OCI-LY1 (cell line): Measurements from ENCODE around the gene MAGI1.

Experiments used
- H2AFZ ChIP-seq: fragments of 200-600 bp; sonication (generic), shearing (Covaris generic); 2 replicates; pipeline ENCODE4 v1.6.0; 2014; ENCODE audit warnings: antibody characterized with exemption, mild to moderate bottlenecking, low read length
- H3F3A ChIP-seq: fragments of 200-600 bp; sonication (generic), shearing (Covaris generic); 2 replicates; pipeline ENCODE4 v1.6.0; 2014; ENCODE audit warnings: mild to moderate bottlenecking, antibody characterized with exemption, low read length, moderate library complexity; ENCODE audit not compliant: insufficient read depth
- H3K27ac ChIP-seq: fragments of 200-600 bp; sonication (generic); 2 replicates; pipeline ENCODE4 v1.5.1; 2014; ENCODE audit warnings: low read length, mixed run types, mild to moderate bottlenecking, low read depth; ENCODE audit not compliant: poor library complexity, severe bottlenecking
- H3K27me3 ChIP-seq: fragments of 200-600 bp; sonication (generic); 2 replicates; pipeline ENCODE4 v1.6.0; 2014; ENCODE audit warnings: antibody characterized with exemption, mild to moderate bottlenecking, low read length, moderate library complexity; ENCODE audit not compliant: insufficient read depth
- H3K36me3 ChIP-seq: fragments of 200-600 bp; sonication (generic); 2 replicates; pipeline ENCODE4 v1.6.1; 2014; ENCODE audit warnings: mild to moderate bottlenecking, antibody characterized with exemption, low read length, moderate library complexity, mixed read lengths; ENCODE audit not compliant: insufficient read depth
- H3K4me1 ChIP-seq: fragments of 200-600 bp; sonication (generic); 2 replicates; pipeline ENCODE4 v1.5.1; 2014; ENCODE audit warnings: mild to moderate bottlenecking, low read length, moderate library complexity; ENCODE audit not compliant: insufficient read depth, severe bottlenecking
- H3K4me2 ChIP-seq: fragments of 200-600 bp; sonication (generic), shearing (Covaris generic); 2 replicates; pipeline ENCODE4 v1.6.1; 2014; ENCODE audit warnings: low read length
- H3K4me3 ChIP-seq: fragments of 200-600 bp; sonication (generic); 2 replicates; pipeline ENCODE4 v1.5.1; 2014; ENCODE audit warnings: low read length, low read depth, mild to moderate bottlenecking, mixed read lengths; ENCODE audit not compliant: poor library complexity, severe bottlenecking
- H3K79me2 ChIP-seq: fragments of 200-600 bp; shearing (Covaris generic); 2 replicates; pipeline ENCODE4 v1.6.1; 2016; ENCODE audit warnings: mixed run types, low read length, mixed read lengths; ENCODE audit not compliant: insufficient read depth
- H3K9ac ChIP-seq: fragments of 200-600 bp; sonication (generic), shearing (Covaris generic); 2 replicates; pipeline ENCODE4 v1.6.1; 2014; ENCODE audit warnings: mild to moderate bottlenecking, low read length, mixed read lengths
- H3K9me2 ChIP-seq: fragments of 200-600 bp; sonication (generic), shearing (Covaris generic); 2 replicates; pipeline ENCODE4 v1.6.1; 2014; ENCODE audit warnings: low read depth, mild to moderate bottlenecking, low read length, mixed read lengths
- H3K9me3 ChIP-seq: fragments of 200-600 bp; shearing (Covaris generic); 2 replicates; pipeline ENCODE4 v1.6.1; 2014; ENCODE audit warnings: low read length, mixed read lengths
- H4K20me1 ChIP-seq: fragments of 200-600 bp; sonication (generic), shearing (Covaris generic); 2 replicates; pipeline ENCODE4 v1.6.0; 2016; ENCODE audit warnings: mild to moderate bottlenecking, low read length; ENCODE audit not compliant: insufficient read depth
- CTCF ChIP-seq: fragments of 200-600 bp; sonication (generic), shearing (Covaris generic); IDR thresholded peaks from 2 replicates; pipeline ENCODE4 v1.5.1; 2017; ENCODE audit warnings: mild to moderate bottlenecking, antibody characterized with exemption, low read length, moderate library complexity, mixed read lengths
- EZH2 ChIP-seq: fragments of 200-600 bp; sonication (generic), shearing (Covaris generic); IDR thresholded peaks from 2 replicates; pipeline ENCODE4 v1.8.0; 2017; ENCODE audit warnings: borderline replicate concordance, mixed run types, mild to moderate bottlenecking, antibody characterized with exemption, low read length, moderate library complexity, mixed read lengths

The MAGI1 gene

GRCh38 chr3:65635657-65636056 lies 403.1 kb downstream of the MAGI1 start:
- Histone ChIP-seq H3K79me2 (no peaks in the 10 kb centered on the region), H2AFZ (no peak overlapping the region), H3K9me2 (no peaks in the 10 kb centered on the region), H3F3A (no peaks in the 10 kb centered on the region), H4K20me1 (no peaks in the 10 kb centered on the region), H3K27me3 (no peaks in the 10 kb centered on the region), H3K9me3 (no peaks in the 10 kb centered on the region), H3K4me3 (no peak overlapping the region), H3K9ac (no peak overlapping the region), H3K36me3 (no peaks in the 10 kb centered on the region), H3K4me1 (no peaks in the 10 kb centered on the region), H3K27ac (no peak overlapping the region), H3K4me2 (no peak overlapping the region)
- TF ChIP-seq EZH2 = no peak

GRCh38 chr3:65633018-65633638 lies 405.6 kb downstream of the MAGI1 start:
- H3K79me2 ChIP-seq = no peaks in the 10 kb centered on the region
- no peaks in the 10 kb centered on the region for H3K27me3 ChIP-seq
- H4K20me1 ChIP-seq = no peaks in the 10 kb centered on the region
- H3F3A ChIP-seq = no peaks in the 10 kb centered on the region
- no peak overlapping the region for H3K27ac ChIP-seq
- H3K4me1 ChIP-seq = no peaks in the 10 kb centered on the region
- H3K9me2 ChIP-seq = no peaks in the 10 kb centered on the region
- H3K4me2 ChIP-seq = no peak overlapping the region
- TF ChIP-seq CTCF = no peak
- TF ChIP-seq EZH2 = no peak
- H3K9me3 ChIP-seq = no peaks in the 10 kb centered on the region
- no peaks in the 10 kb centered on the region for H3K36me3 ChIP-seq
- no peak overlapping the region for H3K9ac ChIP-seq
- H3K4me3 ChIP-seq = no peak overlapping the region
- no peak overlapping the region for H2AFZ ChIP-seq

DNA sequence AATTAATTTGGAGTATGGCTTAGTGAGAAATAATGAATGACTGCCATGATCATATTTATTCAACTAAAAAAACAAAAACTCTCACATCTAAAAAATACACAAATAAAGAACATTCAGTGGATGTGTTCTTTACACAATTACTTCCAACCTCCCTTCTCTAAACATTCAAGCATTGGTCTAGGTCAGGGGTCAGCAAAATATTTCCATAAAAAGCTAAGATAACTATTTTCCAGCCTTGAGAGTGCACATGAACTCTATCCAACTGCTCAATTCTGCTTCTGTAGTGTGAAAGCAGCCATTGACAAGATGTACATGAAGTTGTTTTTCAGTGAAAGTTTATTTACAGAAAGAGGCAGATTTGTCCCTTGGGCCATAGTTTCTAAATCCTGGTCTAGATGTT lies 406.3 kb downstream of the MAGI1 start:
- H3K4me3 ChIP-seq = no peak overlapping the region
- H3K36me3 ChIP-seq = no peaks in the 10 kb centered on the region

More for the DNA sequence above, 406.3 kb downstream of the MAGI1 start:
- no peaks in the 10 kb centered on the region for H3K27me3 ChIP-seq
- H3K9ac ChIP-seq = no peak overlapping the region
- no peaks in the 10 kb centered on the region for H3K9me3 ChIP-seq
- H3K27ac ChIP-seq = no peak overlapping the region
- no peak for TF ChIP-seq CTCF
- no peak for TF ChIP-seq EZH2
- no peaks in the 10 kb centered on the region for H4K20me1 ChIP-seq
- no peak overlapping the region for H2AFZ ChIP-seq
- no peak overlapping the region for H3K4me2 ChIP-seq
- H3K79me2 ChIP-seq = no peaks in the 10 kb centered on the region
- H3K9me2 ChIP-seq = no peaks in the 10 kb centered on the region
- H3K4me1 ChIP-seq = no peaks in the 10 kb centered on the region
- no peaks in the 10 kb centered on the region for H3F3A ChIP-seq
